Fibroblast of skin of left biceps (primary cell): Measurements from ENCODE around the gene SIGLEC10.
"Not testable (repeated sequence)": the region's sequence is repeated elsewhere in the genome, so short reads cannot be mapped to it uniquely, and the experiment has no call there.

Source experiments
- DNase-seq, 2 experiments: peaks; one replicate each; pipeline ENCODE4 v3.0.0-alpha.2; 2013; ENCODE audit warnings: low read depth in 2 of 2

The SIGLEC10 gene

DNA sequence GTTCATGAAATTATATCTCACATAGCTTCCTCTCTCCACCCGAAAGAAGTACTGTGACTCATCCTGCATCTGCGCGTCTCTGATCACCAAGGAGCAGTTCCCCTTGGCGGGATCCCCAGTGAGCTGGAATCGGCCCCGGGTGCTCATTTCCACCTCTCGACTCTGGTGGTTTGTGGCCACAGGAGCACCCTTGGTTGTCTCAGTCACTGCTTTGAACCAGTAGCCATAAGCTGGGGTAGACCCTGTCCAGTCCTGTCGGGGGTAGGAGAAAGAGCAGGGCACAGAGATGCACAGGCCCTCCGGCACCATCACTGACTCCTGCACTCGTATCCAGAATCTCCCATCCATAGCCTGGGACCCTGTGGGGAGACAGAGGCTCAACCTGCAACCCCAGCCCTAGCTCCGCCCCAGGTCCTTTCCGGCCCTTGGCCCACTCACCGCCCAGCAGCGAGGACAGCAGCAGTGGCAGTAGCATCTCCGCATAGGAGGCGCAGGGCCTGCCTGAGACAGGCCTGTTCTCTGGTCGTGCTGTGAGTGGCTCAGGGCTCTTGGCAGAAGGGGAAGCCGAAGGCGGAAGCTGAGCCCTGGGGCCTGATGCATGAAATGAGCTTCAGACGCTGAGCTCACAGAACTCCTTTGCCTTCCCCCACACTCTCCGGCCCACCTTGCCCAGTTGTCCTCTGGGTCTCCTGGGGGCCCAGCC, at the start of gene SIGLEC10:
Gene SIGLEC10 (minus strand): TSS at position 536 of the 703 bp plus-strand sequence. CDS start 61 bp downstream, at position 475.
- no peak for DNase-seq

DNA sequence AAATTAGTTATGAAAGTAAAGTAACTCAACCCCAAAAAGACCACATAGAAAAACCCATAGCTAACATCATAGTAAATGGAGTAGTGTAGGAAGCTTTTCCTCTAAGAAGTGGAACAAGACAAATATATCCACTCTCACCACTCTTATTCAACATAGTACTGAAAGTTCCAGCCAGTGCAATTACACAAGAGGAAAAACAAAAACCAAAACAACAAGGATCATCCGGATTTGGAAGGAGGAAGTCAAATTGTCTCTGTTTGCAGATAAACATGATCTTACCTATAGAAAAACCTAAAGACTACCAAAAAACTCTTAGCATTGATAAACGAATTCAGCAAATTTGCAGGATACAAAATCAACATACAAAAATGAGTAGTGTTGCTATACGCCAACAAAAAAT, 49.3 kb upstream of the SIGLEC10 start:
- DNase-seq: no peak

DNA sequence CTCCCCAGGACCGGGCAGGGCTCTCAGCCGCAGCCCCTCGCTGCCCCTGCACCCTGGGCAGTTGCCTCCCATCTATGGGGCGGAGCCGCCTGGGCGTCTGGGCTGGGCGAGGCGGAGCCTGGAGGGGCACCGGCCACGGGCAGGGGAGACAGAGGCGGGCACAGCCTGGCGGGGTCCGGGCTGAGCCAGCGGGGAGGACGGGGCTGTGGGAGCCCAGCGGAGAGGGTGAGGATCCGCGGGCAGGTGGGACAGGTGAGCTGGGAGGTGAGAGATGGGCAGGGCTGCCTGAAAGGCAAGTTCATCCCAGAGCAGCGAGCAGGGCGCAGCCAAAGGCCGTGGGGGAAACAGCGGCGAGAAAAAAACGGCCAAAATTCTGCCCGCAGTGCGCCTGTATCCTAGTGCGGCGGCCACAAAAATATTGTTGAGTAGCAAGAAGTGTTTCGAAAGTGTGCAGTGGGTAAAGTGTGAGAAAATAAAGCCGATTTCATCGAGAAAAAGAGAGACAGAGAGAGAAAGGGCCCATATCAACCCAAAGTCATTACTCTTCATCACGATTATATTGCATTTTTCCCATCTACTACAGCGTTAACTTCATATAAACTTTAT, 46.6 kb upstream of the SIGLEC10 start:
- DNase-seq: not testable (repeated sequence)

DNA sequence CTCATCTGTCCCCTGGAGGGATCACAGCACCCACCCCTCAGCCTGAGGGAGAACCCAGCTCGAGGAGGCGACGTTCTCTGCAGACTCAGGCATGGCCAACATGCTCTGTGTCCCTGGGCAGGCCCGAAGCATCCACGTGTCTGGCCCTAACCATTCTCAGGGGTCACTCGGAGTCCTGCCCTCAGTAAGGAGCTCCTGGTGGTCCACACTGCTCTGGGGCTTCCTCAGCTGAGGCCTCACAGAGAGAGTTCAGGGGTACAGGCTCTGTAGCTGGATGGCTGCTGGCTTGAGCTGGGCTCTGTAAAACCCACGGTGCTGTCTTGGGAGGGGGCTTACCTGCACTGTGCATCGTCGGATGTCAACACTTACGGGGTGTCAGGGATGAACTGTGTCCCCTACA, 45.2 kb upstream of the SIGLEC10 start:
- DNase-seq: no peak

- DNase-seq: no peak
These were observed 44.8 kb upstream of the SIGLEC10 start for GRCh38 chr19:51462276-51462675.

- no peak for DNase-seq
These were observed 44.3 kb upstream of the SIGLEC10 start for GRCh38 chr19:51461723-51462161.

- no peak for DNase-seq
These were observed 42.9 kb upstream of the SIGLEC10 start for GRCh38 chr19:51460164-51460992.

DNA sequence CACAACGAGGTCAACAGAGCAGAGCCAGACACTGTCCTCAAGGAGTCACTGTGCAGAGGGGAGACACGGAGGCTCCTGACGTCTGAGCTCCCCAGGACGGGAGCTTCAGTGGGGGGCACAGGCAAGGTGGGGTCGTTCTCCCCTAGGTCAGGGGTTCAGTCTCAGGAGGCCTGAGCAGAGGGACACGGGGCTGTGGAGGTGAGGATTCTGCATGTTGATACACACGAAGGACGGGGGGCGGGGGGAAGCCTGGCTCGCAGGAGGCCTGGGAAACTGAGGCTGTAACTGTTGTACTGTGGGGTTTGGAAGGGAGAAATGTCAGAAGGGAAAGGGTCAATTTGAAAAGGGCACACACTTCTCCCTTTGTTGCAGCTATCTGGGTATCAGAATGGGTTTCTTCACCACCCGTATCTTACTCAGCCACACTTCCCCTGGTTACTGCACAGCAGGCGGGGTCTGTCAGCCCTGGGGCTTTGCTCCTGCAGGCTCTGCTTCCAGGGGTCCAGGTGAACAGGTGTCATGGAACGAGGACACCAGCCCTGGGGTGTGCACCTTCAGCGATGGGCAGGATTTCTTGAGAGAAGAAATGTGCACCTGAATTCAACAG, 41.6 kb upstream of the SIGLEC10 start:
- DNase-seq: no peak

- DNase-seq: no peak
These were observed 40.7 kb upstream of the SIGLEC10 start, which contains the start of gene SIGLEC8 for GRCh38 chr19:51458051-51458645. SIGLEC8 (minus strand) TSS chr19:51458454; CDS start chr19:51458387, 67 bp downstream.

- no peak for DNase-seq
These were observed 40.0 kb upstream of the SIGLEC10 start for GRCh38 chr19:51457351-51458013.

GRCh38 chr19:51456541-51457290, 39.3 kb upstream of the SIGLEC10 start:
- DNase-seq: no peak

- no peak for DNase-seq
These were observed 33.4 kb upstream of the SIGLEC10 start for GRCh38 chr19:51450730-51451307.

DNA sequence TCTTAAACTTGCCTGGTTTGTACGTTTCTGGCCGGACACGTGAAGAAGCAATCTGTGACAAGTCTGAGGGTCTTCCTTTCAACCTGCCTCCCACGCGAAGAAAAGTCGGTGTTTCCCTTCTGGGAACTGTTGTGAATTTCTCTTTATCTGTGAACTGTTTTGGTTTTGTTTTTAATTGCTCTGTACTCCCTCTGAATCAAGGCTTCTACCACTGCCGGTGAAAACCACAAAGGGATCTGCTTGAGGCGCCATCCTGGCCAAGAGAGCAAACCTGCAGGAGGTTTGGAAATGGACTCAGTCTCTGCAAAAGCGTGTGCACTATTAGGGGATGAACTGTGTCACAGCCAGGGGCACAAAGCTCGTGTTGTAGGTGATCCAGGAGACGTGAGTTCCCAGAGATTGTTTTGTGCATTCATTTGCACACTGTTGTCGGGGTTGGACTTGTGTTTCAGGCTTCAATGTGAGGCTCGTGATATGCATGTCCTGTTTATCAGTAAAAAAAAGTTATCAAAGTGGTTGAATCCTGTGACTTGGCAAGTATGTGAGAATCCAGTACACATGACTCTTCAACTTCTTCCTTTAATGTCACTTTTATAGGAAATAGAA, 31.1 kb upstream of the SIGLEC10 start:
- no peak for DNase-seq

DNA sequence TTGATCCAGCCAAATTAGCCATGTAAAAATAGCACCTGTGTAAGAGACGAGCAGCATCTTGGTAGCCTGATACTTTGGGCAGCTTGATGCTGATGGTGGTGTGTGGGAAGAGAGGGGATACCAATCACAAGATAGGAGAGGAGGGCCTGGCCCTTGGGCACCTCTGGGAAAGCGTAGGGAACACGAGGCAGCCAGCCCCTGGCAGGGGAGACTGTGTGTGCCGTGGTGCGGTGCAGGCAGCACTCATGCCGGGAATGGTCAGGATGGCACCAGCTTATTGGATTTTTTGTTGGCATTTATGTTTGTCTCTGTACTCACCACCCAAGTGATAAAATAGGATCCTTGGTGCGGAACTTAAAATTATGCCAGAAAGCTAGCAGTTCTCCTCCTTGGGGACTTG, 30.6 kb upstream of the SIGLEC10 start:
- DNase-seq: no peak

- DNase-seq: not testable (repeated sequence)
These were observed 30.1 kb upstream of the SIGLEC10 start for GRCh38 chr19:51447510-51447909.

GRCh38 chr19:51441410-51442390, 24.3 kb upstream of the SIGLEC10 start:
- DNase-seq: no peak

DNA sequence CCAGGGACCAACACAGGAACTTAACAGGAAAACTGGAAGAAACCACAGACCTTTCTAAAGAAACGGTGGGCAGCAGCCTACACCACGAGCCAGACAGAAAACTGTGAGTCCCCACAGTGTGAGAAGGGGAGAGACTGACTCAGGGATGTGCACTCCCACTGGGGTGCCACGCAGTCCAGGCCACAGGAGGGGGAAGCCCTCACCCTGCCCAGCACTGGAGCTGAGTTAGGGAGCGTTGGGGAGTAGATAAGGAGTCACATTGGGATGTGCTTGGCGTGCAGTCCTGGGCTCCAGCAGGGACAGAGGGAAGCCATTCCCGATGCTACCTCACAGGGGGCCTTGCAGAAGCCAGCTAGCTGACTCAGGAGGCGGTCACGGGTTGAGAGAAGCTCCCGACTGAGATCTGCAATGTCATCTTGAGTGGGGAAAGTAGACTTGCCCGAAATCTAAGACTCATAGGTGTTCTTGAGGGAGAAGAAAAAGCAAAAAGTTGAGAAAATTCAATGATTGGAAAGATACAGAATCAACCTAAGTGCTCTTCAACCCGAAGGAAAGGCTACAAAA, 23.5 kb upstream of the SIGLEC10 start:
- DNase-seq: no peak

DNA sequence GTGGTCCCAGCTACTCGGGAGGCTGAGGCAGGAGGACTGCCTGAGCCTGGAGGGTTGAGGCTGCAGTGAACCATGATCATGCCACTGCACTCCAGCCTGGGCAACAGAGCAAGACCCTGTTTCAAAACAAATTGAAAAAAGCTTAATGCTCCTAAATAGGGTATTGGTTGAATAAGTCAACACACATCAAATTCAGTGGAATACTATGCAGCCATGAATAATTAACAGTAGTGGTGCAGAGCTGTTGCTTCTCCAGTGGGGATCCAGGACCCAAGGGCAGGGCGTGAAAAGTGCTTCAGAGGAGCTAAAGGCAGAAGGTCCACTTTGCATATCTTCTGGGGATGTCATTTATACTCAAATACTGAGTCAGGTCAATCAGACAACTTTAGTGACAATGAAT, 22.6 kb upstream of the SIGLEC10 start:
- DNase-seq: no peak
